Measurements from ENCODE around the gene ACBD4. TPM values are rescaled to one million over a fixed set of nuclear protein-coding genes. Genes with fewer than 3 reads are reported as not detected.

The ACBD4 gene
- 13.0 TPM for polyA plus RNA-seq (2013, experiment 1 of 4)
- 12.5 TPM for polyA plus RNA-seq (2013, experiment 2 of 4)
- 9.1 TPM for polyA plus RNA-seq (2013, experiment 3 of 4)
- 11.3 TPM for polyA plus RNA-seq (2013, experiment 4 of 4)

GRCh38 chr17:45135192-45135977 is at the start of gene ACBD4:
Gene ACBD4, plus strand, starts transcription at chr17:45135687. Its CDS starts 458 bp downstream, at chr17:45136145.
- 21 to 22% methylated on average over 40 of the region's 40 CpGs for WGBS, 2 experiments

GRCh38 chr17:45086391-45086790 is 49.1 kb upstream of the ACBD4 start:
- Histone ChIP-seq H3K9me3 (ENCODE audit: control insufficient read depth, low read length) (no peaks in the 10 kb centered on the region), H3K27ac (ENCODE audit: insufficient read depth, low read depth, low read length, poor library complexity, severe bottlenecking) (no peak overlapping the region), H3K27me3 (ENCODE audit: control insufficient read depth, insufficient read depth, low read length, poor library complexity, severe bottlenecking) (no peaks in the 10 kb centered on the region), H3K36me3 (ENCODE audit: control insufficient read depth, insufficient read depth, low read length) (peaks cover 48% of the 10 kb centered on the region), H3K4me3 (ENCODE audit: insufficient read depth, low read depth, low read length) (no peak overlapping the region), H3K4me1 (ENCODE audit: control insufficient read depth, insufficient read depth, low read length) (no peaks in the 10 kb centered on the region)
- 95 to 97% methylated on average over 4 of the region's 4 CpGs for WGBS, 2 experiments

More at GRCh38 chr17:45135192-45135977, at the start of gene ACBD4:
- no peaks in the 10 kb centered on the region for H3K36me3 ChIP-seq (ENCODE audit: control insufficient read depth, insufficient read depth, low read length)
- H3K27ac ChIP-seq (ENCODE audit: insufficient read depth, low read depth, low read length, poor library complexity, severe bottlenecking) = no peak within 1 kb of the TSS
- no peaks in the 10 kb centered on the region for H3K9me3 ChIP-seq (ENCODE audit: control insufficient read depth, low read length)
- peaks cover 15% of the 10 kb centered on the region for H3K4me1 ChIP-seq (ENCODE audit: control insufficient read depth, insufficient read depth, low read length)
- H3K27me3 ChIP-seq (ENCODE audit: control insufficient read depth, insufficient read depth, low read length, poor library complexity, severe bottlenecking) = peaks cover 3% of the 10 kb centered on the region
- peak within 1 kb of the TSS; percentile 48 for H3K4me3 ChIP-seq (ENCODE audit: insufficient read depth, low read depth, low read length)

GRCh38 chr17:45086865-45087503 is 48.5 kb upstream of the ACBD4 start:
- Histone ChIP-seq H3K4me3 (ENCODE audit: insufficient read depth, low read depth, low read length) (no peak overlapping the region), H3K36me3 (ENCODE audit: control insufficient read depth, insufficient read depth, low read length) (peaks cover 48% of the 10 kb centered on the region), H3K27ac (ENCODE audit: insufficient read depth, low read depth, low read length, poor library complexity, severe bottlenecking) (no peak overlapping the region), H3K9me3 (ENCODE audit: control insufficient read depth, low read length) (no peaks in the 10 kb centered on the region), H3K4me1 (ENCODE audit: control insufficient read depth, insufficient read depth, low read length) (no peaks in the 10 kb centered on the region), H3K27me3 (ENCODE audit: control insufficient read depth, insufficient read depth, low read length, poor library complexity, severe bottlenecking) (no peaks in the 10 kb centered on the region)
- WGBS, 2 experiments = 92 to 96% methylated on average over 6 of the region's 6 CpGs

GRCh38 chr17:45087504-45087975 is 47.9 kb upstream of the ACBD4 start:
- Histone ChIP-seq H3K9me3 (ENCODE audit: control insufficient read depth, low read length) (no peaks in the 10 kb centered on the region), H3K4me3 (ENCODE audit: insufficient read depth, low read depth, low read length) (no peak overlapping the region), H3K27me3 (ENCODE audit: control insufficient read depth, insufficient read depth, low read length, poor library complexity, severe bottlenecking) (no peaks in the 10 kb centered on the region), H3K36me3 (ENCODE audit: control insufficient read depth, insufficient read depth, low read length) (peaks cover 45% of the 10 kb centered on the region), H3K4me1 (ENCODE audit: control insufficient read depth, insufficient read depth, low read length) (no peaks in the 10 kb centered on the region), H3K27ac (ENCODE audit: insufficient read depth, low read depth, low read length, poor library complexity, severe bottlenecking) (no peak overlapping the region)
- WGBS, 2 experiments = 93 to 94% methylated on average over 3 of the region's 3 CpGs

- Histone ChIP-seq H3K36me3 (ENCODE audit: control insufficient read depth, insufficient read depth, low read length) (peaks cover 43% of the 10 kb centered on the region), H3K27ac (ENCODE audit: insufficient read depth, low read depth, low read length, poor library complexity, severe bottlenecking) (no peak overlapping the region)
- WGBS, 2 experiments = 92 to 96% methylated on average over 5 of the region's 5 CpGs
These were observed 47.5 kb upstream of the ACBD4 start for GRCh38 chr17:45087978-45088377.

GRCh38 chr17:45088741-45089140 is 46.7 kb upstream of the ACBD4 start:
- no peak overlapping the region for H3K27ac ChIP-seq (ENCODE audit: insufficient read depth, low read depth, low read length, poor library complexity, severe bottlenecking)
- WGBS, 2 experiments = 95% methylated on average over 3 of the region's 3 CpGs
- no peaks in the 10 kb centered on the region for H3K4me1 ChIP-seq (ENCODE audit: control insufficient read depth, insufficient read depth, low read length)
- H3K27me3 ChIP-seq (ENCODE audit: control insufficient read depth, insufficient read depth, low read length, poor library complexity, severe bottlenecking) = no peaks in the 10 kb centered on the region
- peaks cover 47% of the 10 kb centered on the region for H3K36me3 ChIP-seq (ENCODE audit: control insufficient read depth, insufficient read depth, low read length)
- no peak overlapping the region for H3K4me3 ChIP-seq (ENCODE audit: insufficient read depth, low read depth, low read length)
- H3K9me3 ChIP-seq (ENCODE audit: control insufficient read depth, low read length) = no peaks in the 10 kb centered on the region

More at GRCh38 chr17:45087978-45088377, 47.5 kb upstream of the ACBD4 start:
- no peaks in the 10 kb centered on the region for H3K9me3 ChIP-seq (ENCODE audit: control insufficient read depth, low read length)
- H3K4me1 ChIP-seq (ENCODE audit: control insufficient read depth, insufficient read depth, low read length) = no peaks in the 10 kb centered on the region
- H3K4me3 ChIP-seq (ENCODE audit: insufficient read depth, low read depth, low read length) = no peak overlapping the region
- no peaks in the 10 kb centered on the region for H3K27me3 ChIP-seq (ENCODE audit: control insufficient read depth, insufficient read depth, low read length, poor library complexity, severe bottlenecking)

GRCh38 chr17:45090711-45091110 is 44.8 kb upstream of the ACBD4 start:
- Histone ChIP-seq H3K27me3 (ENCODE audit: control insufficient read depth, insufficient read depth, low read length, poor library complexity, severe bottlenecking) (no peaks in the 10 kb centered on the region), H3K27ac (ENCODE audit: insufficient read depth, low read depth, low read length, poor library complexity, severe bottlenecking) (no peak overlapping the region), H3K4me1 (ENCODE audit: control insufficient read depth, insufficient read depth, low read length) (no peaks in the 10 kb centered on the region), H3K9me3 (ENCODE audit: control insufficient read depth, low read length) (no peaks in the 10 kb centered on the region), H3K4me3 (ENCODE audit: insufficient read depth, low read depth, low read length) (no peak overlapping the region), H3K36me3 (ENCODE audit: control insufficient read depth, insufficient read depth, low read length) (peaks cover 58% of the 10 kb centered on the region)
- 65 to 70% methylated on average over 3 of the region's 3 CpGs for WGBS, 2 experiments

GRCh38 chr17:45091778-45092425 is 43.6 kb upstream of the ACBD4 start:
- Histone ChIP-seq H3K27ac (ENCODE audit: insufficient read depth, low read depth, low read length, poor library complexity, severe bottlenecking) (no peak overlapping the region), H3K27me3 (ENCODE audit: control insufficient read depth, insufficient read depth, low read length, poor library complexity, severe bottlenecking) (no peaks in the 10 kb centered on the region), H3K36me3 (ENCODE audit: control insufficient read depth, insufficient read depth, low read length) (peaks cover 62% of the 10 kb centered on the region), H3K9me3 (ENCODE audit: control insufficient read depth, low read length) (no peaks in the 10 kb centered on the region), H3K4me3 (ENCODE audit: insufficient read depth, low read depth, low read length) (no peak overlapping the region), H3K4me1 (ENCODE audit: control insufficient read depth, insufficient read depth, low read length) (no peaks in the 10 kb centered on the region)
- WGBS, 2 experiments = 94 to 96% methylated on average over 11 of the region's 11 CpGs

GRCh38 chr17:45092911-45093430 is 42.5 kb upstream of the ACBD4 start:
- WGBS, 2 experiments = 93% methylated on average over 6 of the region's 6 CpGs
- H3K27me3 ChIP-seq (ENCODE audit: control insufficient read depth, insufficient read depth, low read length, poor library complexity, severe bottlenecking) = no peaks in the 10 kb centered on the region
- peaks cover 59% of the 10 kb centered on the region for H3K36me3 ChIP-seq (ENCODE audit: control insufficient read depth, insufficient read depth, low read length)
- no peaks in the 10 kb centered on the region for H3K9me3 ChIP-seq (ENCODE audit: control insufficient read depth, low read length)
- no peaks in the 10 kb centered on the region for H3K4me1 ChIP-seq (ENCODE audit: control insufficient read depth, insufficient read depth, low read length)
- no peak overlapping the region for H3K27ac ChIP-seq (ENCODE audit: insufficient read depth, low read depth, low read length, poor library complexity, severe bottlenecking)
- H3K4me3 ChIP-seq (ENCODE audit: insufficient read depth, low read depth, low read length) = no peak overlapping the region

Data from ectodermal cell (in vitro differentiated cells).